Gastrocnemius medialis (tissue), 4 donors: ENCODE data around the gene ALK. TPM values are rescaled to one million over a fixed set of nuclear protein-coding genes. Genes with fewer than 3 reads are reported as not detected.

ENCODE experiments used
- ATAC-seq, 2 donors: fragments of 150-250 bp; one replicate each; pipeline ENCODE4 v1.9.1; 2016
- DNase-seq, 2 donors: peaks; one replicate each; pipeline ENCODE4 v3.0.0-alpha.2; 2019
- H3K27ac ChIP-seq, 4 donors: fragments of 200-600 bp; sonication (generic); 1 replicate in 1 of 4; 2 replicates in 3 of 4; pipeline ENCODE4 v1.5.1; 2016 to 2018; ENCODE audit warnings: mild to moderate bottlenecking in 2 of 4, moderate library complexity in 1 of 4
- H3K27me3 ChIP-seq, 3 donors: fragments of 200-600 bp; sonication (generic) in 2 of 3; 1 replicate in 1 of 3; 2 replicates in 2 of 3; pipeline versions ENCODE4 v1.5.1 to v1.6.0; 2016 to 2019; ENCODE audit warnings: mild to moderate bottlenecking in 1 of 3, moderate library complexity in 1 of 3
- H3K36me3 ChIP-seq, 2 donors: fragments of 200-600 bp; sonication (generic) in 1 of 2; one replicate each; pipeline ENCODE4 v1.5.1; 2017 to 2018
- H3K4me1 ChIP-seq, 2 donors: fragments of 200-600 bp; sonication (generic) in 1 of 2; one replicate each; pipeline ENCODE4 v1.5.1; 2016 to 2017; ENCODE audit warnings: mild to moderate bottlenecking in 2 of 2
- H3K4me3 ChIP-seq, 4 donors: fragments of 200-600 bp; sonication (generic) in 3 of 4; 1 replicate in 1 of 4; 2 replicates in 3 of 4; pipeline ENCODE4 v1.5.1; 2016 to 2019; ENCODE audit warnings: mild to moderate bottlenecking in 2 of 4
- H3K9me3 ChIP-seq, 3 donors: fragments of 200-600 bp; sonication (generic) in 2 of 3; 1 replicate in 1 of 3; 2 replicates in 2 of 3; pipeline ENCODE4 v1.5.1; 2016 to 2019
- CTCF ChIP-seq, 5 experiments: fragments of 450-650 bp in 3 of 5; fragments of 200-600 bp in 2 of 5; sonication (generic) in 2 of 5; IDR thresholded peaks in 4 of 5; conservative IDR thresholded peaks in 1 of 5; 1 replicate in 4 of 5; 2 replicates in 1 of 5; pipeline ENCODE4 v1.5.1; 2016 to 2019; ENCODE audit warnings: antibody characterized with exemption in 5 of 5, mild to moderate bottlenecking in 3 of 5, moderate library complexity in 3 of 5
- POLR2A ChIP-seq, 2 donors: fragments of 450-650 bp; IDR thresholded peaks; one replicate each; pipeline ENCODE4 v1.6.1; 2017; ENCODE audit warnings: antibody characterized with exemption in 2 of 2, mild to moderate bottlenecking in 2 of 2, moderate library complexity in 2 of 2
- in situ Hi-C, 4 donors: fragments of 200-750 bp; cut with MboI; loops; one replicate each; pipeline versions ENCODE4 v1.15.0 to v1.8.0; 2017; ENCODE audit warnings: low sequenced_read_pairs in 4 of 4
- intact Hi-C: fragments of 100-400 bp; cut with DNase I; formaldehyde crosslinking; loops from one replicate; pipeline ENCODE4 v1.15.1; 2023; ENCODE audit warnings: low total_unique reads
- total RNA-seq, 4 donors: library from RNA; depleted of rRNA; stranded (reverse); fragments of >200 nt; gene quantifications; one replicate each; pipeline versions ENCODE4 v1.1.0 to v1.2.3, GENCODE V29; 2016

Gene ALK
- total RNA-seq, 4 donors from 2014 or later, result not detected

DNA sequence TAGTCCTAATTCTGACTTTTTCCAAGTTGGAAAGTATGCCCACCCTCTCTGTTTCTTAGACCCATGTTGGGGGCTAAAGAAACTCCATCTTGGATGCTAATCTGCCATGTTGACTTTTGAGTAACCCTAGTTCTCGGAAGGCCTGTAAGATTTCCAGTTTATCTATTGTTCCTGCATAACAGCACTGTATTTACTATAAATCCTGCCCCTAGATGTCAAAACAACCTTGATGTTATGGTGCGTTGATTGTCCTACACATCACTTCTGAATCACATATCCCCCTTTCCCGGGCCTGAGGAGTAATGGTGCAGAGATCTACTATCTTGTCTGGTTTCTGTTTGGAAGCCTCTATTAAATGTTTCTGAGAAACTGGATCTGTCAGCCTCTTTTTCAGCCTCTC lies 116.7 kb downstream of the ALK start:
- H3K4me1 ChIP-seq, result no peaks in the 10 kb centered on the region
- no peak overlapping the region for H3K4me3 ChIP-seq
- H3K36me3 ChIP-seq, result no peaks in the 10 kb centered on the region
- DNase-seq, result no peak
- no peaks in the 10 kb centered on the region for H3K27me3 ChIP-seq
- no peaks in the 10 kb centered on the region for H3K9me3 ChIP-seq
- intact Hi-C loops (no loop called here), in situ Hi-C loops (no loop called here)
- no peak overlapping the region for H3K27ac ChIP-seq
- TF ChIP-seq CTCF (IDR thresholded peaks at IDR 0.05 in 4 of 5, conservative IDR thresholded peaks at IDR 0.05 in 1 of 5) (no peak), POLR2A (IDR thresholded peaks at IDR 0.05) (no peak)
- no peak for ATAC-seq

DNA sequence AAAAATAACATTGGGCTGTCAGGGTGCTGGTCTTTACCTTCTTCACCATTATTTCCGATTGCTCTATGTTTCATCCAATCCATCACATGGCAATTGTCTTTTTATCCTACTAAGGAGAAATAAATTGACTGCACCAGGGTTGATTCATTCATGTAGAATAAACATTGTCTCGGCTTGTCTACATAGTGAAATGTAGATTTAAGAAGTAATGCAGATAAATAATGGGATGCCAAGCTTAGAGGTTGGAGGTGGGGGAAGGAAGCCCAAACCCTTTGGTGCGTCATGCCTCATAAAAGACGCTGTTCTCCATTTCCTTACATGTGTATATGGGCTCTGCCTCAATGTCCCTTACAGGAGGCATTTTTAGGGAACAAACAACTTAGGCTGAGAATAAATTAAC lies 117.8 kb downstream of the ALK start:
- TF ChIP-seq CTCF (IDR thresholded peaks at IDR 0.05 in 4 of 5, conservative IDR thresholded peaks at IDR 0.05 in 1 of 5) (no peak), POLR2A (IDR thresholded peaks at IDR 0.05) (no peak)
- H3K9me3 ChIP-seq, result no peaks in the 10 kb centered on the region
- in situ Hi-C loops (no loop called here), intact Hi-C loops (no loop called here)
- H3K4me1 ChIP-seq, result no peaks in the 10 kb centered on the region
- no peak overlapping the region for H3K27ac ChIP-seq
- no peaks in the 10 kb centered on the region for H3K27me3 ChIP-seq
- no peak for ATAC-seq
- no peak for DNase-seq
- no peaks in the 10 kb centered on the region for H3K36me3 ChIP-seq
- H3K4me3 ChIP-seq, result no peak overlapping the region

DNA sequence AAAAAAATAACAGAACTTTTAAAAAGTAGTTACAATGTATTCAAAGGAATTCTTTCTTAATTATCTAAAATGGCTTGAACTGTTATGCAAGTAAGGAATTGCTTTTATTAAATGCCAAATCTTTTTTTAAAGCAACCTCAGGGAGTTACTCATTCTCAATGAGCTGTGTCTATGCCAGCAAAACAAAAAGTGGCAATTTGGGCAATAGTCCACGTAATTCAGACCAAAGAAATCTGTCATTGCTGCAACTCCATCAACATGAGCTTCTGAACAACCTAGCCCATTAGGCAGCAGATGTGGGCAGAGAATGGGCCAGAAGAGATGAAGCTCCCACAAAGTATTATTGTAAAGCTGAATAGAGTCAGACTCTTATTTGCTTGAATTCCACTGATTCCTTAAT lies 118.4 kb downstream of the ALK start:
- no peak for ATAC-seq
- Histone ChIP-seq H3K9me3 (no peaks in the 10 kb centered on the region), H3K36me3 (no peaks in the 10 kb centered on the region), H3K27me3 (no peaks in the 10 kb centered on the region), H3K27ac (no peak overlapping the region), H3K4me1 (no peaks in the 10 kb centered on the region), H3K4me3 (no peak overlapping the region)
- no peak for DNase-seq
- intact Hi-C loops (no loop called here), in situ Hi-C loops (no loop called here)
- TF ChIP-seq POLR2A (IDR thresholded peaks at IDR 0.05) (no peak), CTCF (IDR thresholded peaks at IDR 0.05 in 4 of 5, conservative IDR thresholded peaks at IDR 0.05 in 1 of 5) (no peak)

DNA sequence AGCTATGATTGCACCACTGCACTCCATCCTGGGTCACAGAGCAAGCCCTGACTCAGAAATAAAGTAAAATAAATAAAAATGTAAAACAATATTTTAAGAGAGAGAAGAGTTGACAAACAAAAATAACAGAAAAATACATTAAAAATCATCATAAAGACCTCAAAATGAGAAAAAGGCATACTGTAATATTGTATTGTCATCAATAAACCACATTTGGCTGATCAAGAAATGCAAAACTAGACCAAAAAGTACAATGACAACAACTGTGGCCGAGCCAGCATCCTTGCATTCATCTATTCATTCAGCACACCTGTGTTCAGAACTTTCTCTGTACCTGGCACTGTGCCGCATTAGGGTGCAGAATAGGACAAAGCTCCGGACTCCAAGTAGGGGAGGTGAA lies 121.8 kb downstream of the ALK start:
- H3K4me1 ChIP-seq, result no peaks in the 10 kb centered on the region
- no peaks in the 10 kb centered on the region for H3K36me3 ChIP-seq
- DNase-seq (no peak), ATAC-seq (no peak)
- H3K9me3 ChIP-seq, result no peaks in the 10 kb centered on the region
- in situ Hi-C loops (no loop called here), intact Hi-C loops (no loop called here)
- H3K27ac ChIP-seq, result no peak overlapping the region
- H3K27me3 ChIP-seq, result no peaks in the 10 kb centered on the region
- TF ChIP-seq POLR2A (IDR thresholded peaks at IDR 0.05) (no peak), CTCF (IDR thresholded peaks at IDR 0.05 in 4 of 5, conservative IDR thresholded peaks at IDR 0.05 in 1 of 5) (no peak)
- H3K4me3 ChIP-seq, result no peak overlapping the region

DNA sequence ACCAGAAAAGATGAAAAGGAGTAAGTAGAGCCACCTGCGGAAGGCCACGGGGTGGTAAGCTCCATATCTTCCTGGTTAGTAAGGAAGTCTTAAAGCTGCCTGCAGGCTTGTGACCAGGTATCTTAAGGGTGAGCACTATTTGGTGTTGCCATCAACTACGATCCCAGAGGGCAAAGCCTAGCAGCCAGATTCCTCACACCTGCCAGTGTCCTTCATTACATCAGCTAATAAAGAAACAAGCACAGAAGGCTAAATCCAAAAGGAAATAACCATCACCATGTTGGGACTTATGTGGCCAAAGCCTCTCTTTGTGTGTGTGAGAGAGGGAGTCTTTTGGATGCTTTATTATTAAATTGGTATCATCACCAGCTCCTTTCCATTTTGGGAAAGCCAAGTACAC lies 123.5 kb downstream of the ALK start:
- H3K4me3 ChIP-seq, result no peak overlapping the region
- no peaks in the 10 kb centered on the region for H3K9me3 ChIP-seq
- intact Hi-C loops, result no loop called here
- in situ Hi-C loops, result no loop called here
- no peak overlapping the region for H3K27ac ChIP-seq
- H3K4me1 ChIP-seq, result no peaks in the 10 kb centered on the region
- no peaks in the 10 kb centered on the region for H3K27me3 ChIP-seq
- H3K36me3 ChIP-seq, result no peaks in the 10 kb centered on the region
- DNase-seq (no peak), ATAC-seq (no peak)
- TF ChIP-seq CTCF (IDR thresholded peaks at IDR 0.05 in 4 of 5, conservative IDR thresholded peaks at IDR 0.05 in 1 of 5), result no peak
